Measurements from ENCODE around the gene DHRSX.

DNA sequence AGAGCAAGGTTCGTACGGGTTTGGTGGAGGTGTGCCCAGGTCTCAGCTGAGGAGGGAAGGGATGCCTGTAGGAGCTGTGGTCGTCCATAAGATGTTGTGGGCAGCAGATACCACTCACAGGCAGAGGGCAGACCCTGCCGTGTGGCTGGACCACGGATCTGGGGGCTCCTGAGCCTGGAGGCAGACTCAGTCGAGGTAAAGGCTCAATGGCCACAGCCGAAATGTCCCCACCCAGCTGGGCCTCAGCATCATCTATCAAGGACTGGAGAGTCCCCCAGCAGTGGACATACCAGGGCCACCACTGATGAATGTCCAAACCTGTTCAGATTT is 98.5 kb downstream of the DHRSX start:
- TF ChIP-seq, protein P1, sequence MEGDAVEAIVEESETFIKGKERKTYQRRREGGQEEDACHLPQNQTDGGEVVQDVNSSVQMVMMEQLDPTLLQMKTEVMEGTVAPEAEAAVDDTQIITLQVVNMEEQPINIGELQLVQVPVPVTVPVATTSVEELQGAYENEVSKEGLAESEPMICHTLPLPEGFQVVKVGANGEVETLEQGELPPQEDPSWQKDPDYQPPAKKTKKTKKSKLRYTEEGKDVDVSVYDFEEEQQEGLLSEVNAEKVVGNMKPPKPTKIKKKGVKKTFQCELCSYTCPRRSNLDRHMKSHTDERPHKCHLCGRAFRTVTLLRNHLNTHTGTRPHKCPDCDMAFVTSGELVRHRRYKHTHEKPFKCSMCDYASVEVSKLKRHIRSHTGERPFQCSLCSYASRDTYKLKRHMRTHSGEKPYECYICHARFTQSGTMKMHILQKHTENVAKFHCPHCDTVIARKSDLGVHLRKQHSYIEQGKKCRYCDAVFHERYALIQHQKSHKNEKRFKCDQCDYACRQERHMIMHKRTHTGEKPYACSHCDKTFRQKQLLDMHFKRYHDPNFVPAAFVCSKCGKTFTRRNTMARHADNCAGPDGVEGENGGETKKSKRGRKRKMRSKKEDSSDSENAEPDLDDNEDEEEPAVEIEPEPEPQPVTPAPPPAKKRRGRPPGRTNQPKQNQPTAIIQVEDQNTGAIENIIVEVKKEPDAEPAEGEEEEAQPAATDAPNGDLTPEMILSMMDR (IDR thresholded peaks at IDR 0.05): no peak
- no peak for TF ChIP-seq POLR2A (IDR thresholded peaks at IDR 0.05)

Measured in adrenal gland (tissue), 5 donors.